C4-2B (cell line): ENCODE measurements around the gene TTLL10.

Experiments used
- CTCF ChIP-seq: fragments of 450-650 bp; conservative IDR thresholded peaks from 2 replicates; pipeline ENCODE4 v1.5.1; 2017; ENCODE audit warnings: mild to moderate bottlenecking
- ZFX ChIP-seq: fragments of 450-650 bp; IDR thresholded peaks from 2 replicates; pipeline ENCODE4 v1.6.1; 2017

GRCh38 chr1:1137256-1138045 lies 36.2 kb upstream of the TTLL10 start:
- TF ChIP-seq CTCF (no peak), ZFX (no peak)
